Islet precursor cell (in vitro differentiated cells): ENCODE measurements around the gene RANBP6.

ENCODE experiments used
- DNase-seq: peaks from one replicate; pipeline ENCODE4 v3.0.0-alpha.2; 2018

Gene RANBP6

DNA sequence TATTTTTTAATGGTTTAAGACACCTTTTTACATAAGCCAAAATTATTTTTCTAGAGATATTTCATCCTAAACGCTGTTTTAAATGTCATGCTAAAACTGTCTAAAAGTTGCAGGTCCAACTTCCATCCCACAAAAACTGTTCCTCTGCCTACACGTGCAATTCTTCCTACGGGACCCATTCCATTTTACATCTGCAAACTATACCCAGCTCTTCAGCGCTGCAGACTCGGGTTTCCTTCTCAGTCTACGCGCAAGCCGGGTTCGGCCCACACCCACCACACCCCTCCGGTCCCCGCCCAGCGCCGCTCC lies 8.7 kb downstream of the RANBP6 start:
- DNase-seq: no peak

DNA sequence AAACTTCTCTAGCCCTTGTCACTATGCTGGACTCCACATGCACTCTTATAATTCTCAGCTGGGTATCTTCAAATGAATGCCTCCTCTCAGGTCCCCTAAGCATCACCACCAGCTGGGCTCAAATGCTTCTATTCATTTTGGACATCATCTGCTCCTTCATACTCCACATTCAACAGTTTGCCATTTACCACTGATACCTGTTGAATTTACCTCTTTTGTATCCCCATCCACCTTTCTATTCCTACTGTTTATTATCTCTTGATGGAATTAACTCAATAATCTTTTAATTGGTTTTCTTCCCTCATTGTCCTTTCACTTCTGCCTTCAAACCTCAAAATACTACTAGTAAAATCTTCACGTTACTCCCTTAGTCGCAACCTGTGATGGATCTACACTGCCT lies 14.5 kb downstream of the RANBP6 start:
- no peak for DNase-seq

- DNase-seq: no peak
Observed at GRCh38 chr9:5999443-6000101, 15.9 kb downstream of the RANBP6 start.

DNA sequence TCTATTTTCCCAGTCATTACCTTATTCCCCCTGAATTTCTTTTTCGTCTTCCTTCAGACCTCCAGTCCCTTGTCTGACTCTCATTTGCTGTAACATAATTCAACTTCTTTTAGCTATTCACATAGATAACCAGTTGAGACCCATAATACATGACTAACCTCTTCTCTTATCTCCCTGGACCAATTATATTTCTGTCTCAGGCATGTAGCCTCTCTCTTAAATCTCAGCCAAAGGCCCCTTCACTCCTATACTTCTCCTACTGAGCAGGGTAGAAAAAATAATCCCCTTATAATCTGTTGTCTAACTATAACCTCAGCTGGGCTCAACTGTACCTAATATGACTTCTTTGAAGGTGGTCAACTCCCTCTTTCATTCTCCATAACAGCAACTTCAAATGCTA lies 20.9 kb downstream of the RANBP6 start:
- no peak for DNase-seq

GRCh38 chr9:5988265-5988664 lies 27.2 kb downstream of the RANBP6 start:
- DNase-seq: no peak

DNA sequence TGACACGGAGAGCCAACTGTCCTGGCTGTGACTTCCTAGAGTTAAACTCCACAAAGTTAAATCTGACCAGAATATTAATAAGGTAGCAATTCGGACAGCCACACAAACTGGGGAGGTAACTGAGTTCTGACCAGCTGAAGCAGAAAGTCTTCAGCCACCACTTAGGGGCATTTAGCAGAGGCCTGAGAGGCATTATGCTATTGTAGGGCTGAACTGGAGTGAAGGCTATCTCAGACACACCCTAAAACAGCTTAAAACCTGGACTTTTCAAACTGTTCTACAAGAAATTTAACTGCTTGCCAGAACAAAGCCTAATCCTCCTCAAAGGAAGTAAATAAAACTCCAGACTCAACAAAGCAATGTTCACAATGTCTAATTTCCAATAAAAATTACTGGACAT lies 32.4 kb downstream of the RANBP6 start:
- no peak for DNase-seq

- no peak for DNase-seq
Observed at GRCh38 chr9:5982317-5982716, 33.1 kb downstream of the RANBP6 start.

GRCh38 chr9:5978523-5978922 lies 36.9 kb downstream of the RANBP6 start:
- no peak for DNase-seq

- DNase-seq: no peak
Observed at GRCh38 chr9:5976674-5977397, 38.6 kb downstream of the RANBP6 start.

- DNase-seq: no peak
Observed at GRCh38 chr9:5971740-5972139, 43.7 kb downstream of the RANBP6 start.
